Activated CD4-positive, alpha-beta T cell treated with anti-CD3 and anti-CD28 coated beads for 4 hours (primary cell): Measurements from ENCODE around the gene MAG.
A peak's percentile ranks its signal among the peaks of the same experiment; 100 is the strongest.
"Not testable (repeated sequence)": the region's sequence is repeated elsewhere in the genome, so short reads cannot be mapped to it uniquely, and the experiment has no call there.

Experiments
- DNase-seq, 2 donors: peaks; one replicate each; pipeline ENCODE4 v3.0.0-alpha.2; 2020

Gene MAG

GRCh38 chr19:35347930-35348298 lies 56.0 kb downstream of the MAG start:
- DNase-seq = no peak

- no peak for DNase-seq
Measured at GRCh38 chr19:35348911-35349611, 57.1 kb downstream of the MAG start.

- DNase-seq = no peak
Measured at GRCh38 chr19:35349614-35350521, 57.9 kb downstream of the MAG start.

GRCh38 chr19:35350591-35350990 lies 58.6 kb downstream of the MAG start:
- DNase-seq = no peak

- DNase-seq = no peak
Measured at GRCh38 chr19:35351411-35352176, 59.6 kb downstream of the MAG start.

GRCh38 chr19:35352177-35352447 lies 60.2 kb downstream of the MAG start:
- DNase-seq = no peak

GRCh38 chr19:35352448-35353304 lies 60.7 kb downstream of the MAG start:
- peak; percentile 70 to 71 for DNase-seq

- no peak for DNase-seq
Measured at GRCh38 chr19:35353635-35354034, 61.7 kb downstream of the MAG start.

- no peak for DNase-seq
Measured at GRCh38 chr19:35354898-35355297, 62.9 kb downstream of the MAG start.

GRCh38 chr19:35355791-35356460 lies 64.0 kb downstream of the MAG start:
- no peak for DNase-seq

- peak in 1 of 2 donors; percentile 20 for DNase-seq
Measured at GRCh38 chr19:35357867-35358573, 66.1 kb downstream of the MAG start, which contains the start of gene FFAR3. TSS of gene FFAR3 (plus strand) at chr19:35358460. CDS start at chr19:35358891, 431 bp downstream.

- DNase-seq = not testable (repeated sequence)
Measured at GRCh38 chr19:35358834-35359233, 66.9 kb downstream of the MAG start.

- not testable (repeated sequence) for DNase-seq
Measured at GRCh38 chr19:35359395-35359794, 67.4 kb downstream of the MAG start.

- DNase-seq = not testable (repeated sequence)
Measured at GRCh38 chr19:35360081-35360480, 68.1 kb downstream of the MAG start.

GRCh38 chr19:35360880-35361420 lies 69.0 kb downstream of the MAG start:
- no peak for DNase-seq

GRCh38 chr19:35362261-35363000 lies 70.5 kb downstream of the MAG start:
- no peak for DNase-seq

GRCh38 chr19:35363001-35363590 lies 71.1 kb downstream of the MAG start:
- DNase-seq = no peak
